AG09319 (cell line): ENCODE measurements around the gene SAMMSON.

Source experiments
- DNase-seq: peaks from one replicate; pipeline ENCODE4 v3.0.0-alpha.2; 2010; ENCODE audit warnings: low read depth; ENCODE audit errors: extremely low read depth
- TF ChIP-seq, protein P1 (sequence below): IDR thresholded peaks from 2 replicates; pipeline ENCODE4 v1.5.1; 2011; ENCODE audit warnings: low read depth, mild to moderate bottlenecking, inconsistent platforms, low read length, moderate library complexity

The SAMMSON gene

GRCh38 chr3:70010346-70010745, 10.8 kb downstream of the SAMMSON start:
- TF ChIP-seq, protein P1, sequence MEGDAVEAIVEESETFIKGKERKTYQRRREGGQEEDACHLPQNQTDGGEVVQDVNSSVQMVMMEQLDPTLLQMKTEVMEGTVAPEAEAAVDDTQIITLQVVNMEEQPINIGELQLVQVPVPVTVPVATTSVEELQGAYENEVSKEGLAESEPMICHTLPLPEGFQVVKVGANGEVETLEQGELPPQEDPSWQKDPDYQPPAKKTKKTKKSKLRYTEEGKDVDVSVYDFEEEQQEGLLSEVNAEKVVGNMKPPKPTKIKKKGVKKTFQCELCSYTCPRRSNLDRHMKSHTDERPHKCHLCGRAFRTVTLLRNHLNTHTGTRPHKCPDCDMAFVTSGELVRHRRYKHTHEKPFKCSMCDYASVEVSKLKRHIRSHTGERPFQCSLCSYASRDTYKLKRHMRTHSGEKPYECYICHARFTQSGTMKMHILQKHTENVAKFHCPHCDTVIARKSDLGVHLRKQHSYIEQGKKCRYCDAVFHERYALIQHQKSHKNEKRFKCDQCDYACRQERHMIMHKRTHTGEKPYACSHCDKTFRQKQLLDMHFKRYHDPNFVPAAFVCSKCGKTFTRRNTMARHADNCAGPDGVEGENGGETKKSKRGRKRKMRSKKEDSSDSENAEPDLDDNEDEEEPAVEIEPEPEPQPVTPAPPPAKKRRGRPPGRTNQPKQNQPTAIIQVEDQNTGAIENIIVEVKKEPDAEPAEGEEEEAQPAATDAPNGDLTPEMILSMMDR: no peak
- no peak for DNase-seq

GRCh38 chr3:70011582-70011981, 12.0 kb downstream of the SAMMSON start:
- TF ChIP-seq, protein P1: no peak

GRCh38 chr3:70020906-70021660, 21.6 kb downstream of the SAMMSON start:
- DNase-seq: no peak
- TF ChIP-seq, protein P1: no peak

More at GRCh38 chr3:70011582-70011981, 12.0 kb downstream of the SAMMSON start:
- DNase-seq: no peak

GRCh38 chr3:70028361-70028760, 28.8 kb downstream of the SAMMSON start:
- TF ChIP-seq, protein P1: no peak
- no peak for DNase-seq

DNA sequence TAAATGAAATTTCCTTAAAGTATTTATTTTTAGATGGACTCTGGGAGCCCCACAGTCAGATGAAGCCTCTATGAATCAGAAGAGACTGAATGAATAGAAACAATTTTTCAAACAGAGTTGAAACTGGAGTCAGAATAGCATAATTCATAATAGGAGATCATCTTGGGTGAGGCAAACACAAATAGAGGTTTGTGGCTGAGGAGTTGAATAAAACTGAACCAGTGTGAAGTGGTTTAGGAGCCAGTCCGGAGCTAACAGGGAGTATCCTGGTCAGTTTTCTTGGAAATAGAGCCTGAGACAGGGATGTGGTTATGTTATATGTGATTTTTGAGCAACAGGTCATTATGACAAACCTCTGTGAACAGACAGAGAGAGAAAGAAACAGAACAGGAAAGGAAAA, 39.2 kb downstream of the SAMMSON start:
- TF ChIP-seq, protein P1: no peak
- DNase-seq: no peak

DNA sequence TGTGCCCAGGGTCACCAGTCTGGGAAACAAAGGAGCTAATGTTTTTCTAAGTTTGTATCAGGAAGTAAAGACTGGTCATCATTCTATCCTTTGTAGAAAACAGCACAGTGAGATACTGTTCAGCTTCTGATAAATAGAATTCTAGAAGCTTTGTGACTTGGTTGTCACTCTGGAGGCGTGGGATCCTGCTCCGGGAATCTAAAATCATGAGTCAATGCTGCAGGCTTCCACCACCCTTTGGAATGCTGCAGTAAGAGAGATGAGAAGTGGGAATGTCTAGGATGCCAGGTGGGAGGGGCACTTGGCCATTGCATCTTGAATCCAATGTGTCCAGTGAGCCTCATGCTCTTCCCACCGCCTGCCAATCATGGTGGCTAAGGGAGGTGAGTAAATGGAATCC, 40.9 kb downstream of the SAMMSON start:
- TF ChIP-seq, protein P1: no peak
- no peak for DNase-seq

GRCh38 chr3:70042641-70043040, 43.1 kb downstream of the SAMMSON start:
- TF ChIP-seq, protein P1: no peak
- no peak for DNase-seq
